CD4-positive, alpha-beta memory T cell (primary cell): ENCODE results near the gene STEAP1B. TPM values are rescaled to one million over a fixed set of nuclear protein-coding genes. Genes with fewer than 3 reads are reported as not detected.

Experiments used
- CTCF ChIA-PET: fragments of 350-600 bp; sonication (Branson Sonifier 250); formaldehyde crosslinking; loops from one replicate; lab custom pipeline; 2021; ENCODE audit warnings: inconsistent platforms; ENCODE audit not compliant: partially characterized antibody; lab: Charles Lee
- POLR2A ChIA-PET: fragments of 350-600 bp; sonication (Branson Sonifier 250); formaldehyde crosslinking; loops from one replicate; lab custom pipeline; 2021; ENCODE audit not compliant: partially characterized antibody; lab: Charles Lee
- DNase-seq, 5 donors: peaks; one replicate each; pipeline versions ENCODE4 v3.0.0 to v3.0.0-alpha.2; 2020 to 2022; ENCODE audit warnings: mixed read lengths in 1 of 5
- H3K27ac ChIP-seq: one replicate; pipeline ENCODE4 v1.7.0; 2013; ENCODE audit warnings: low read depth, low read length
- H3K27me3 ChIP-seq: 2 replicates; pipeline ENCODE4 v1.7.0; 2013; ENCODE audit warnings: mild to moderate bottlenecking, low read length, moderate library complexity; ENCODE audit not compliant: insufficient read depth
- H3K36me3 ChIP-seq: 2 replicates; pipeline ENCODE4 v1.7.0; 2013; ENCODE audit warnings: mild to moderate bottlenecking, low read length, moderate library complexity; ENCODE audit not compliant: insufficient read depth
- H3K4me1 ChIP-seq: 2 replicates; pipeline ENCODE4 v1.7.0; 2013; ENCODE audit warnings: mild to moderate bottlenecking, low read length, moderate library complexity; ENCODE audit not compliant: insufficient read depth
- H3K4me3 ChIP-seq, 2 donors: one replicate each; pipeline ENCODE4 v1.7.0; 2013; ENCODE audit warnings: low read length in 2 of 2, mild to moderate bottlenecking in 1 of 2
- H3K9me3 ChIP-seq, 2 donors: one replicate each; pipeline ENCODE4 v1.7.0; 2013; ENCODE audit warnings: low read length in 2 of 2, control low read depth in 1 of 2; ENCODE audit not compliant: control insufficient read depth in 1 of 2
- H3K27ac Mint-ChIP-seq, 7 donors: one replicate each; pipeline ENCODE4 v1.8.0; 2020 to 2021; ENCODE audit warnings: mixed read lengths in 7 of 7, mild to moderate bottlenecking in 6 of 7, inconsistent platforms in 3 of 7, moderate library complexity in 3 of 7
- H3K27me3 Mint-ChIP-seq, 2 donors: one replicate each; pipeline ENCODE4 v1.8.0; 2020 to 2021; ENCODE audit warnings: mixed read lengths in 2 of 2
- H3K36me3 Mint-ChIP-seq, 2 donors: one replicate each; pipeline ENCODE4 v1.8.0; 2020 to 2021; ENCODE audit warnings: mixed read lengths in 2 of 2, inconsistent platforms in 1 of 2, mild to moderate bottlenecking in 1 of 2
- H3K4me1 Mint-ChIP-seq, 4 donors: one replicate each; pipeline ENCODE4 v1.8.0; 2020 to 2021; ENCODE audit warnings: mixed read lengths in 4 of 4, mild to moderate bottlenecking in 1 of 4
- H3K4me3 Mint-ChIP-seq, 8 donors: one replicate each; pipeline ENCODE4 v1.8.0; 2020 to 2021; ENCODE audit warnings: mixed read lengths in 8 of 8, mild to moderate bottlenecking in 7 of 8, moderate library complexity in 6 of 8, inconsistent platforms in 3 of 8
- H3K9me3 Mint-ChIP-seq, 8 donors: one replicate each; pipeline ENCODE4 v1.8.0; 2020 to 2021; ENCODE audit warnings: mixed read lengths in 8 of 8, mild to moderate bottlenecking in 5 of 8, inconsistent platforms in 3 of 8, moderate library complexity in 1 of 8
- intact Hi-C: fragments of 100-400 bp; cut with micrococcal nuclease; formaldehyde crosslinking; loops from one replicate; pipeline ENCODE4 v1.15.1; 2023
- polyA plus RNA-seq, 2 donors: library from polyadenylated mRNA; unstranded; fragments of 300-500 nt; fragmentation: Illumina TruSeq; gene quantifications; one replicate each; pipeline ENCODE4 v1.2.3, GENCODE V29; 2021
- total RNA-seq, 2 experiments: library from RNA; stranded (reverse); gene quantifications; one replicate each; pipeline ENCODE4 v1.2.3, GENCODE V29; 2021

STEAP1B gene
- total and polyA plus RNA-seq, 4 experiments from 2014 or later: not detected

- intact Hi-C loops: no loop called here
- no peak for DNase-seq
- Histone ChIP-seq H3K27ac (no peak overlapping the region), H3K9me3 (no peaks in the 10 kb centered on the region), H3K4me1 (peaks cover 3% of the 10 kb centered on the region), H3K27me3 (no peaks in the 10 kb centered on the region), H3K36me3 (no peaks in the 10 kb centered on the region), H3K4me3 (no peak overlapping the region)
- H3K36me3 Mint-ChIP-seq: no peaks in the 10 kb centered on the region
- H3K27ac Mint-ChIP-seq: no peak overlapping the region
- no peaks in the 10 kb centered on the region for H3K9me3 Mint-ChIP-seq
- peaks cover 1 to 3% of the 10 kb centered on the region in 2 donors for H3K27me3 Mint-ChIP-seq
- CTCF ChIA-PET: interaction anchor here (1.2 to 5.0 kb wide), 4 partner anchors 18 to 380 kb away, joined by 3 to 35 read pairs (median 4); no protein-coding TSS in a partner anchor
- H3K4me1 Mint-ChIP-seq: peaks cover 0 to 2% (median 0%) of the 10 kb centered on the region in 4 donors
- POLR2A ChIA-PET: no interaction called here
- no peak overlapping the region for H3K4me3 Mint-ChIP-seq
Measured at GRCh38 chr7:22486597-22486996, 13.4 kb downstream of the STEAP1B start.

- Mint-ChIP-seq H3K27ac (no peak overlapping the region), H3K27me3 (peaks cover under 1 to 3% of the 10 kb centered on the region in 2 donors), H3K4me1 (peaks cover 0 to 3% (median 0%) of the 10 kb centered on the region in 4 donors), H3K36me3 (no peaks in the 10 kb centered on the region), H3K4me3 (no peak overlapping the region), H3K9me3 (no peaks in the 10 kb centered on the region)
- H3K36me3 ChIP-seq: no peaks in the 10 kb centered on the region
- POLR2A ChIA-PET: no interaction called here
- H3K27ac ChIP-seq: no peak overlapping the region
- CTCF ChIA-PET: interaction anchor here (0.6 to 5.0 kb wide), 6 partner anchors 11 to 379 kb away, joined by 3 to 35 read pairs (median 4); no protein-coding TSS in a partner anchor
- no peak overlapping the region for H3K4me3 ChIP-seq
- peaks cover 9% of the 10 kb centered on the region for H3K4me1 ChIP-seq
- H3K9me3 ChIP-seq: no peaks in the 10 kb centered on the region
- DNase-seq: no peak
- no peaks in the 10 kb centered on the region for H3K27me3 ChIP-seq
- intact Hi-C loops: no loop called here
Measured at GRCh38 chr7:22485189-22485588, 14.8 kb downstream of the STEAP1B start.

GRCh38 chr7:22482503-22482902 is 17.5 kb downstream of the STEAP1B start:
- DNase-seq: no peak
- Mint-ChIP-seq H3K27me3 (peaks cover 0 to 3% of the 10 kb centered on the region in 2 donors), H3K9me3 (no peaks in the 10 kb centered on the region), H3K36me3 (no peaks in the 10 kb centered on the region), H3K4me1 (peaks cover 0 to 3% (median 0%) of the 10 kb centered on the region in 4 donors), H3K4me3 (no peak overlapping the region), H3K27ac (no peak overlapping the region)
- no peaks in the 10 kb centered on the region for H3K36me3 ChIP-seq
- H3K4me1 ChIP-seq: peaks cover 9% of the 10 kb centered on the region
- ChIA-PET POLR2A (no interaction called here), CTCF (interaction anchor here (5.0 kb wide), 1 partner anchor 372 kb away, joined by 35 read pairs; no protein-coding TSS in a partner anchor)
- no peaks in the 10 kb centered on the region for H3K27me3 ChIP-seq
- intact Hi-C loops: no loop called here
- H3K4me3 ChIP-seq: no peak overlapping the region
- H3K9me3 ChIP-seq: no peaks in the 10 kb centered on the region
- H3K27ac ChIP-seq: no peak overlapping the region

GRCh38 chr7:22481726-22482125 is 18.3 kb downstream of the STEAP1B start:
- ChIA-PET POLR2A (no interaction called here), CTCF (interaction anchor here (5.0 kb wide), 1 partner anchor 371 kb away, joined by 35 read pairs; no protein-coding TSS in a partner anchor)
- H3K27ac Mint-ChIP-seq: peak overlapping the region in 1 of 7 donors; percentile 68
- peaks cover 0 to 3% (median 0%) of the 10 kb centered on the region in 4 donors for H3K4me1 Mint-ChIP-seq
- Histone ChIP-seq H3K9me3 (no peaks in the 10 kb centered on the region), H3K27ac (no peak overlapping the region), H3K4me1 (peaks cover 9% of the 10 kb centered on the region), H3K4me3 (no peak overlapping the region), H3K36me3 (no peaks in the 10 kb centered on the region), H3K27me3 (no peaks in the 10 kb centered on the region)
- H3K27me3 Mint-ChIP-seq: peaks cover 0 to 1% of the 10 kb centered on the region in 2 donors
- H3K4me3 Mint-ChIP-seq: peak overlapping the region in 2 of 8 donors; percentile 7 to 18
- DNase-seq: no peak
- no peaks in the 10 kb centered on the region for H3K9me3 Mint-ChIP-seq
- intact Hi-C loops: no loop called here
- no peaks in the 10 kb centered on the region for H3K36me3 Mint-ChIP-seq

DNA sequence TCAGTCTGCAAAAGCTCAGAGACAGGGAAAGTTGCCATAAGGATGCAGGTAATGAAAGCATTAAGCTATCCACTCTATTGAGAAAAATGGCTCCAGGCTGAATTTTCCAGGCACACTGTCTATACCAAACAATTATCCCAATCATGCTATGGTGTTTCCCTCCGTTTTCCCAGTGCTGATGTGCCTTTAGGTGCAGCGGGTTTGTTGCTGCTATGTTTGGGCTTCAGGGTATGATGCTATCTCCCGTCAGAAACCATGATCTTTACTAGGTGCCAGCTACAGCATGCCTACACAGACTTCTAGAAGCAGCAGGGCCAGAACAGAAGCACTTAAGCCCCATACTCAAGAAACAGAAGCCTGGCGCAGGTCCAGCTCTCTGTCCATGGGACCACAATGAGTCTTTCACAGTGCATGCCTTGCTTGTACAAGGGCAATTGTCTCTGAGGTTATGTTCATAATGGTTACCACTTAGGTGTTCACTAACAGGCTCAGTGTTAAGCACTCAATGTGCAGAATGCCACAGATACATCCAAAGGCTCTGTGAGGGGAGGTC is 19.4 kb downstream of the STEAP1B start:
- H3K36me3 ChIP-seq: no peaks in the 10 kb centered on the region
- no peak overlapping the region for H3K27ac Mint-ChIP-seq
- no peak overlapping the region for H3K27ac ChIP-seq
- H3K4me3 Mint-ChIP-seq: no peak overlapping the region
- H3K4me3 ChIP-seq: no peak overlapping the region
- H3K4me1 Mint-ChIP-seq: peaks cover 0 to 3% (median 0%) of the 10 kb centered on the region in 4 donors
- DNase-seq: no peak
- H3K4me1 ChIP-seq: peaks cover 9% of the 10 kb centered on the region
- no peaks in the 10 kb centered on the region for H3K9me3 ChIP-seq
- ChIA-PET POLR2A (no interaction called here), CTCF (interaction anchor here (1.1 to 1.3 kb wide), 3 partner anchors 9 to 376 kb away, joined by 4 to 6 read pairs (median 4); no protein-coding TSS in a partner anchor)
- no peaks in the 10 kb centered on the region for H3K36me3 Mint-ChIP-seq
- intact Hi-C loops: no loop called here
- H3K9me3 Mint-ChIP-seq: no peaks in the 10 kb centered on the region
- peaks cover 0 to 1% of the 10 kb centered on the region in 2 donors for H3K27me3 Mint-ChIP-seq
- no peaks in the 10 kb centered on the region for H3K27me3 ChIP-seq

DNA sequence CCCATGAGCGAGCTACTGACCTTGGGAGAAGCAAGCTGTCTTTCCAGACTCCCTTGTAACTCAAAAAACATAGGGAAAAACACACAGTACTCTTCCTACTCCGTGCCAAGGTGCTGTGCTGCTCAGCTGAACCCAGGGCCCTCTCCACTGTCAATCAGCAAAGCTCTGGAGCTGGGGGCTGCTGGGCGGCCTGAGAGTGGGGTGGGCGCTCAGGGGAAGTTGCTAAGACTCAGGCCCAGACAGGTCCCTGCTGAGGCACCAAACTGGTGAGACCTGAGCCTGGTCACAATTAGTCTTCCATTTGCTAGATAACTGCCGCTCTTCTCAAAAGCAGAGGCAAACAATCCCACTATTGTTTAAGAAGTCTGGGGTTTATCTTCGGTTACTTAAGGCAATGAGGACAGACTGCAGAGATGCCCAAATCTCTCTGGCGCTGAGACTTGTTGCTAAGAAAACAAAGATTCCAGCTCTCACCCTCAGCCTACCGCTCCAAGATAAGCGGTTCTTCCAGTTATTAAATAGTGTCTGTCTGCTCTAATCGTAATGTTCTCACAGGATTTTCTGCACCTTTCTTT is 22.0 kb downstream of the STEAP1B start:
- intact Hi-C loops: no loop called here
- no peak for DNase-seq
- H3K9me3 Mint-ChIP-seq: no peaks in the 10 kb centered on the region
- Histone ChIP-seq H3K4me3 (no peak overlapping the region), H3K4me1 (peaks cover 9% of the 10 kb centered on the region), H3K9me3 (no peaks in the 10 kb centered on the region), H3K36me3 (no peaks in the 10 kb centered on the region), H3K27me3 (no peaks in the 10 kb centered on the region), H3K27ac (no peak overlapping the region)
- CTCF ChIA-PET: no interaction called here
- H3K27me3 Mint-ChIP-seq: peaks cover 0 to 1% of the 10 kb centered on the region in 2 donors
- peaks cover 0 to 3% (median 0%) of the 10 kb centered on the region in 4 donors for H3K4me1 Mint-ChIP-seq
- no peak overlapping the region for H3K27ac Mint-ChIP-seq
- POLR2A ChIA-PET: no interaction called here
- no peaks in the 10 kb centered on the region for H3K36me3 Mint-ChIP-seq
- H3K4me3 Mint-ChIP-seq: no peak overlapping the region

- CTCF ChIA-PET: no interaction called here
- intact Hi-C loops: no loop called here
- peak overlapping the region in 1 of 7 donors; percentile 38 for H3K27ac Mint-ChIP-seq
Measured at GRCh38 chr7:22477262-22477661, 22.7 kb downstream of the STEAP1B start.

More at GRCh38 chr7:22477262-22477661, 22.7 kb downstream of the STEAP1B start:
- Histone ChIP-seq H3K4me1 (peaks cover 9% of the 10 kb centered on the region), H3K36me3 (no peaks in the 10 kb centered on the region), H3K4me3 (no peak overlapping the region), H3K9me3 (no peaks in the 10 kb centered on the region), H3K27ac (no peak overlapping the region), H3K27me3 (no peaks in the 10 kb centered on the region)
- Mint-ChIP-seq H3K4me3 (no peak overlapping the region), H3K27me3 (peaks cover 0 to 1% of the 10 kb centered on the region in 2 donors), H3K4me1 (peaks cover 0 to 3% (median 0%) of the 10 kb centered on the region in 4 donors), H3K9me3 (no peaks in the 10 kb centered on the region), H3K36me3 (no peaks in the 10 kb centered on the region)
- POLR2A ChIA-PET: no interaction called here
- DNase-seq: no peak
